ENCODE data around the gene HEATR5A. TPM values are rescaled to one million over a fixed set of nuclear protein-coding genes. Genes with fewer than 3 reads are reported as not detected.

HEATR5A gene
- total RNA-seq, 1 donor from 2014 or later, result 56.2 TPM

DNA sequence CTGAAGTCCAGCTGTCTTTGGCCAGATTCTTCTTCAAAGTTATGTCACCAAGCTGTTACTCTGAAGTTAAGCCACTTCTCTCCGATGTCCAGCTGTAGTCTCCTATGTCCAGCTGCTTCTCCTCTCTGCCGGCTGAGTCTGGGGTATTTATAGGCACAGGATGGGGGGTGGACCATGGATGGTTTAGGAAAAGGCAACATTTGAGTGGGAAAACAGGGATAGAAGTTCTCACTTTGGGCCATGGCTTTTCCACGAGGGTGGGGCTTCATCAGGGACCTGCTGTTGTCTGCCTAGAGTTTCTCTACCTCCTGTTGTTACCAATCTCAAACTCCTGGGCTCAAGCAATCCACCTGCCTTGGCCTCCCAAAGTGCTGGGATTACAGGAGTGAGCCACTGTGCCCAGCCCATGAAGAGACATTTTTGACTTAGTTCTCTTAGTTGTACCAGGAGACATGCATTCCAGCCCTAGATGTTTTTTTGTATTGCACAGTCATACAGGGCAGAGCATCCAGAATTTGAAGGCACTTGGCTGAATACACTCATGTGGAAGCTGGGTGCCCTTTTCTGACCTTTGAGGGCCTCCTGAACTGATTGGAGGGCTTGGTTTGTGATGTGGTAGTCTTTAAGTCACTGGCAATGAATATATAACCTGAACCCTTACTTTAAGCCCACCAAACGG lies 132.9 kb downstream of the HEATR5A start:
- Mint-ChIP-seq H3K27me3 (ENCODE audit: unreplicated experiment) (no peaks in the 10 kb centered on the region), H3K4me3 (ENCODE audit: unreplicated experiment) (no peak overlapping the region), H3K9me3 (ENCODE audit: unreplicated experiment) (no peaks in the 10 kb centered on the region), H3K36me3 (ENCODE audit: unreplicated experiment) (no peaks in the 10 kb centered on the region), H3K4me1 (ENCODE audit: unreplicated experiment) (peaks cover 10% of the 10 kb centered on the region), H3K27ac (ENCODE audit: unreplicated experiment) (no peak overlapping the region)
- no peak for DNase-seq (ENCODE audit: extremely low spot score, unreplicated experiment)
- TF ChIP-seq, protein P1, sequence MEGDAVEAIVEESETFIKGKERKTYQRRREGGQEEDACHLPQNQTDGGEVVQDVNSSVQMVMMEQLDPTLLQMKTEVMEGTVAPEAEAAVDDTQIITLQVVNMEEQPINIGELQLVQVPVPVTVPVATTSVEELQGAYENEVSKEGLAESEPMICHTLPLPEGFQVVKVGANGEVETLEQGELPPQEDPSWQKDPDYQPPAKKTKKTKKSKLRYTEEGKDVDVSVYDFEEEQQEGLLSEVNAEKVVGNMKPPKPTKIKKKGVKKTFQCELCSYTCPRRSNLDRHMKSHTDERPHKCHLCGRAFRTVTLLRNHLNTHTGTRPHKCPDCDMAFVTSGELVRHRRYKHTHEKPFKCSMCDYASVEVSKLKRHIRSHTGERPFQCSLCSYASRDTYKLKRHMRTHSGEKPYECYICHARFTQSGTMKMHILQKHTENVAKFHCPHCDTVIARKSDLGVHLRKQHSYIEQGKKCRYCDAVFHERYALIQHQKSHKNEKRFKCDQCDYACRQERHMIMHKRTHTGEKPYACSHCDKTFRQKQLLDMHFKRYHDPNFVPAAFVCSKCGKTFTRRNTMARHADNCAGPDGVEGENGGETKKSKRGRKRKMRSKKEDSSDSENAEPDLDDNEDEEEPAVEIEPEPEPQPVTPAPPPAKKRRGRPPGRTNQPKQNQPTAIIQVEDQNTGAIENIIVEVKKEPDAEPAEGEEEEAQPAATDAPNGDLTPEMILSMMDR (IDR thresholded peaks at IDR 0.05), result no peak

DNA sequence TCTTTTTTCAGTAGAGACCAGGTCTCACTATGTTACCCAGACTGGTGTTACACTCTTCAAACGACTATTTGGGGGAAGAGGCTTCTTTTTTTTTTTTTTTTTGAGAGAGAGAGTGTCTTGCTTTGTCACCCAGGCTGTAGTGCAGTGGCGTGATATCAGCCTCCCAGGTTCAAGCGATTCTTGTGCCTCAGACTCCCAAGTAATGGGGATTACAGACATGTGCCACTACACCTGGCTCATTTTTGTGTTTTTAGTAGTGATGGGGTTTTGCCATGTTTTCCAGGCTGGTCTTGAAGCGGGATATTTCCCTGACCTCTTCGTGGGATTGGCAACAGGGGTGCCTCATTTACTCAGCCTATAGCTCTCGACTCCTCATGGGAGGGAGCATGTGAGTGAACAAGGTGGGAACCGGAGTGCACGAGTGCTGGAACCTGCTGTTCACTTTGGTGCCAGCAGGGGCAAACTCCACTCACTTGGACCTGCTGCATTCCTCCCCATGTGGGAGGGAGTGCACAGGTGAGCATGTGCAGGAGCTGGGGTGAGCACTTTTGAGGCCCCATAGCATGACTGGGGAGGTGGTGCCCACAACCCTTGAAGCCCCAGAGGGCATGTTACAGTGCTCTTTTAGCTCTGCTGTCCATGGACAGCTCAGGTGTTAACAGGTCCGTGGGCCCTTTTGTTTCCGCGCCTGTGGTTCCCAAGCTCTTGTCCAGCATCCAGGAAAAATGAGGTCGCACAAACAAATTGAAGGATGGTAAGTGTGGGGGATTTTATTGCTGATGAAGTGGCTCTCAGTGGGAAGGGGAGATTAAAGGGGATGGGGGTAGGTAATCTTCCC lies 133.7 kb downstream of the HEATR5A start:
- no peak for DNase-seq (ENCODE audit: extremely low spot score, unreplicated experiment)
- Mint-ChIP-seq H3K9me3 (ENCODE audit: unreplicated experiment) (no peaks in the 10 kb centered on the region), H3K4me3 (ENCODE audit: unreplicated experiment) (no peak overlapping the region), H3K4me1 (ENCODE audit: unreplicated experiment) (peaks cover 10% of the 10 kb centered on the region), H3K27me3 (ENCODE audit: unreplicated experiment) (no peaks in the 10 kb centered on the region), H3K36me3 (ENCODE audit: unreplicated experiment) (no peaks in the 10 kb centered on the region), H3K27ac (ENCODE audit: unreplicated experiment) (no peak overlapping the region)
- TF ChIP-seq, protein P1 (IDR thresholded peaks at IDR 0.05), result peak; percentile 46

DNA sequence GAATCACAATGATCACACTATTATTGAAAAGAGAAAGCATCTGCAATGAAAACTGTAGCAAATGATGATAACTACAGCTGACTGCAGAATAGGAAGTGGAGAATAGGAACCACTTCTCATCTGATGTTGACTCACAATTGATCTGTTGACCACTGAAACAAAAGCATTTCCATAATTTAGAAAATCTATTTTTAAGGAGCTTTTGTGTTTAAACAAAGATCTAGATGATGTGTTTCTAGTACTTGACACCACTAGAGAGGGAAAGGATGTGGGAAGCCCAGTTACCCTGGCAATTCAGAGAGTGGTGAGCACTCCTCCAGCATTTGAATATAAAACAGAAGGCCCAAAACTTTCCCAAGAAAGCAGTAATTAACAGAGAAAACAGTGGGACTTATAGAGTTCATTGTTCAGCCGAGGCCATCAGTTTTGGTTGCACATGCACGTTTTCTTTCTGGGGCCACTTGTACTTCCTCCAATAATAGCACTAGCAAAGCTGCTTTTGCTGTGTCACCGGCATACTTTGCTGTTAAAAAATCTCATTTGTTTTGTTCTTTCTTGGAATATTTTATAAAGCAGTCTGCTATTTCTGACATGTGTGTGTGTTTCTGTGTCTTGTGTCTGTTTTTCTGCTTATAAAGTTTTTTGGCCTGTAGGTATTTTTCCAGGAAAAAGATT lies 136.6 kb downstream of the HEATR5A start:
- TF ChIP-seq, protein P1 (IDR thresholded peaks at IDR 0.05), result no peak
- no peaks in the 10 kb centered on the region for H3K9me3 Mint-ChIP-seq (ENCODE audit: unreplicated experiment)
- no peak for DNase-seq (ENCODE audit: extremely low spot score, unreplicated experiment)
- no peak overlapping the region for H3K27ac Mint-ChIP-seq (ENCODE audit: unreplicated experiment)
- no peaks in the 10 kb centered on the region for H3K27me3 Mint-ChIP-seq (ENCODE audit: unreplicated experiment)
- H3K4me1 Mint-ChIP-seq (ENCODE audit: unreplicated experiment), result peaks cover 5% of the 10 kb centered on the region
- H3K36me3 Mint-ChIP-seq (ENCODE audit: unreplicated experiment), result no peaks in the 10 kb centered on the region
- no peak overlapping the region for H3K4me3 Mint-ChIP-seq (ENCODE audit: unreplicated experiment)

DNA sequence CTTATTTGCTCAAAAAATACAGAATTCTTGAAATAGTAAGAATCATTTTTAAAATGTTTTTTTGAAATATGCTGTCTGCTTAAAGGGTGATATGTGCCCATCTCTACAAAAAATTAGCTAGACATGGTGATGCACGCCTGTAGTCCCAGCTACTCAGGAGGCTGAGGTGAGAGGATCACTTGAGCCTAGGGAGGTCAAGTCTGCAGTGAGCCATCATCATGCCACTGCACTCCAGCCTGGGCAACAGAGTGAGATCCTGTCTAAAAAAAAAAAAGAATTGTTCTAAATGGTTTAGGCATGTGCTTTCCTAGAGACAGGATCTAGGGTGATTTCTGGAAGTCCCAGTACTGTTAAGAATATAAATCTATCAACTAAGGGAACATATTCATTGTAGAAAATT lies 137.2 kb downstream of the HEATR5A start:
- no peaks in the 10 kb centered on the region for H3K36me3 Mint-ChIP-seq (ENCODE audit: unreplicated experiment)
- TF ChIP-seq, protein P1 (IDR thresholded peaks at IDR 0.05), result no peak
- no peak for DNase-seq (ENCODE audit: extremely low spot score, unreplicated experiment)
- H3K4me3 Mint-ChIP-seq (ENCODE audit: unreplicated experiment), result no peak overlapping the region
- peaks cover 5% of the 10 kb centered on the region for H3K4me1 Mint-ChIP-seq (ENCODE audit: unreplicated experiment)
- no peak overlapping the region for H3K27ac Mint-ChIP-seq (ENCODE audit: unreplicated experiment)
- no peaks in the 10 kb centered on the region for H3K9me3 Mint-ChIP-seq (ENCODE audit: unreplicated experiment)
- H3K27me3 Mint-ChIP-seq (ENCODE audit: unreplicated experiment), result no peaks in the 10 kb centered on the region

DNA sequence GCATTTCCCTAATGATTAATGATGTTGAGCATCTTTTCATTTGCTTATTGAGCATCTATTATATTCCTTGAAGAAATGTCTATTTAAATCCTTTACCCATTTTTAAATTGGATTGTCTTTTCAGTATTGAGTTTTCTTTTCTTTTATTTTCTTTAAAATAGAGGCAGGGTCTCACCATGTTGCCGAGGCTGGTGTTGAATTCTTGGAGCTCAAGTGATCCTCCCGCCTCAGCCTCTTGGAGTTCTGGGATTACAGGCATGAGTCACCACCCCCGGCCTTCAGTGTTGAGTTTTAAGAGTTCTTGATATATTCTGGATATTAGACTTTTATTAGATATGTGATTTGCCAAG lies 139.5 kb downstream of the HEATR5A start:
- no peaks in the 10 kb centered on the region for H3K9me3 Mint-ChIP-seq (ENCODE audit: unreplicated experiment)
- H3K4me1 Mint-ChIP-seq (ENCODE audit: unreplicated experiment), result peaks cover 5% of the 10 kb centered on the region
- no peak overlapping the region for H3K4me3 Mint-ChIP-seq (ENCODE audit: unreplicated experiment)
- no peaks in the 10 kb centered on the region for H3K27me3 Mint-ChIP-seq (ENCODE audit: unreplicated experiment)
- TF ChIP-seq, protein P1 (IDR thresholded peaks at IDR 0.05), result no peak
- DNase-seq (ENCODE audit: extremely low spot score, unreplicated experiment), result no peak
- H3K36me3 Mint-ChIP-seq (ENCODE audit: unreplicated experiment), result no peaks in the 10 kb centered on the region
- H3K27ac Mint-ChIP-seq (ENCODE audit: unreplicated experiment), result no peak overlapping the region

Measured in osteocyte (in vitro differentiated cells).